ENCODE measurements around the gene TEX29. TPM values are rescaled to one million over a fixed set of nuclear protein-coding genes. Genes with fewer than 3 reads are reported as not detected.
A peak's percentile ranks its signal among the peaks of the same experiment; 100 is the strongest.

The TEX29 gene
- not detected for total RNA-seq
- long read RNA-seq: 0 reads

DNA sequence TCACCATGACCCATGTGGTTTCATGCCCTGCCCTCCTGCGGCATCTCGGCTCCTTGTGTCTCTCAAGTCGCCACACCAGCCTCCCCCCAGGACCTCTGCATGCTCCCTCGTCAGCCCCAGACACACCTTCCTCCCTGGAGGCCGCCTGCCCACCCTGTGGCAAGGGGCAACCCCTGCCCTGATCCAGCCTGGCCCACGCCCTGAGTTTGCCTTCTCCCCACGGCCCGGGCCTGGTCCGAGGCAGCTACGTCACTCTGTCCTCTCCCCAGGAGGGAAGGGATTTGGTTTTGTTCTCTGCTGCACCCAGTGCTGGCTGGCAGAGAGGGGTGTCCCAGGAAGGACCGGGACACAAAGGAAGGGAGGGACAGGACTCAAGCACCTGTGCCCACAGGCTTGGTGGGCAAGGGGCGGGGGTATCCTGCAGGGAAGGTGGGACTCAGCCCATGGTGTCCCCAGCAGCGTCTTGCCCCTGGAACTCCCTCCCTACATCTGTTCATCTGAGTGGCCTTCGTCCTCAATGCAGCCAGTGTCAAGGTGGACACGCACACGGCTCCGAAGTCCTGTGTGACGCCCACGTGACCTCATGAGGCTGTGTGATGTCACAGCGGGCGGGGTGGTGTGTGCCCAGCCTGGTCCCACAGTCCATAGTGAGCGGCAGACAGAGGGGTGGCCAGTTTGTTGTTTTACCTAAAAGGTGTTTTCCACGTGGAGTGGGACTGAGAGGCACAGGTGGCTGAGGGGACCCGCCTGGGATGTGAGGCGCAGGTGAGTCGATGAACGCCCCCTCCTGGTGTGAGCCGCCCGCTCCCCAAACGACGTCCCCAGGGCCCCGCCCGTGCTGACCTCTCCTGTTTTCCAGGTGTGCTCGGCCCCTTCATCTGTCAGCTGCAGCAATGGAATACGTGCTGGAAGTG is at the start of gene TEX29:
Gene TEX29 (plus strand): TSS at position 645 of the 914 bp plus-strand sequence. CDS start 249 bp downstream, at position 894.
- ATAC-seq (no peak), DNase-seq (ENCODE audit: missing footprints) (no peak)
- intact Hi-C loops (cut with DNase I): no loop called here

DNA sequence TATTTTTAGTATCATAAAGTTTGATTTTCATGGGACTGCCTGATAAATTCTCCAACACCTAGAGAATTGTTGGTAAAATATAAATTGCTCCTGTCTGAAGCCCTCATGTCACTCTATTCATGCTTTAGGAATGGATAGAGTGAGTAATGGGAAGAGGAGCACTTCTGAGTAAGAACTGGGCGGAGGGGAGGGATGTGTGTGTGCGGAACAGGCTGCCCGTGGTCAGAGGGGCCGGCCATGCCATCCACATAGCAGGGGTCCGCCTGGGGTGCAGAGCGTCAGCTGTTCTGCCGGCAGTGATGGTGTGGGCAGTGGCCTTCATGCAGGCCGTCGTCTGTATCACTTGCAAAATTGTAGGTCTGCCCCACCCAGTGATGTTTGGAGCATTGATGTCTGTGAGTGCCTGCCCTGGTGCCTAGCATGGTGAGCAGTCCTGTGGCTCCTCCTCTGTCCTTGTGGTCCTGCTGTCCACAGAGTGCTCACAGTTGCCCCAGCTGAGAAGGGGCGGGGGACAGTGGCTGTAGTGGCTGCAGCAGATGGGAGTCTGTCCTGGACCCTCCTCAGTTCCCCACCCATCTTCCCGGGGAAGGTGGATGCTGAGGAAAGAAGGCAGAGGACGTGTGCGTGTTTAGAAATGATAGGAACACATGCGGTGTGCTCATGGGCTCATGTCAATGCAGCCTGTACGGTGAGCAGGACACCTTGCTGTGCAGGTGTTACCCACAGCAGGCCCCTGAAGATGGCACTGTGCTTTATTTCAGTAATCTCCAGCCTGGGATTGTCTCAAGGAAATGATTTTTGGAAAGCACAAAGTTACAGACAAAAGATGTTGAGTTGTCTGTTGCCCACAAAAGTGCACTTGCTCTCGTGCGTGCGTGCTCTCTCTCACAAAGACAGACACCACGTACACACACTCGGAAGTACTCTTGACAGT is 49.4 kb upstream of the TEX29 start:
- intact Hi-C loops (cut with DNase I): no loop called here
- DNase-seq (ENCODE audit: missing footprints): no peak
- ATAC-seq: no peak

DNA sequence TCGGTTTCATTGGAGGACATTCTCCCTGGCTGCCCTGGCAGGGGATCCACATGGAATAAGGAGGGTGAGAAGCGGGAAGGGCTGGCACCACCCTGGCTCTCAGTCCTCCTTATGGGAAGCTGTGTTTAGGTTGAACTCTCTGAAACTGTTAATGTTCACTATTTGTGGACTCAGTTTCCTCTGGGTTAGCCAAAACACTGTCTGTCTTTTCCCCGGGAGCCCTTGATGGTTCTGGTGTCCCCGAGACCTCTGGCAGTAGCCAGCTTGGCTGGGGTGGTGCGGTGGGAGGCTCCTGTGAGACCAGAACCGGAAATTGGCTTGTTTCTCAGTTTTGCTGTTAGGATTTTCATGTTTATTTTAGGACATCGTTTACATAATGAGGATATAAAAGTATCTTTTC is 48.3 kb upstream of the TEX29 start:
- DNase-seq (ENCODE audit: missing footprints) (no peak), ATAC-seq (no peak)
- intact Hi-C loops (cut with DNase I): no loop called here

GRCh38 chr13:111275382-111275781 is 45.1 kb upstream of the TEX29 start:
- DNase-seq (ENCODE audit: missing footprints) (no peak), ATAC-seq (no peak)
- intact Hi-C loops (cut with DNase I): no loop called here

- DNase-seq (ENCODE audit: missing footprints) (no peak), ATAC-seq (no peak)
- intact Hi-C loops (cut with DNase I): no loop called here
Observed at GRCh38 chr13:111275995-111276618, 44.3 kb upstream of the TEX29 start.

- no peak for DNase-seq (ENCODE audit: missing footprints)
- intact Hi-C loops (cut with DNase I): loop anchor here (2.0 kb wide), 1 partner anchor 25 kb away; no protein-coding TSS in a partner anchor
- peak; percentile 50 for ATAC-seq
Observed at GRCh38 chr13:111278258-111278657, 42.2 kb upstream of the TEX29 start.

GRCh38 chr13:111278743-111279652 is 41.4 kb upstream of the TEX29 start:
- DNase-seq (ENCODE audit: missing footprints) (no peak), ATAC-seq (peak; percentile 73)
- intact Hi-C loops (cut with DNase I): loop anchor here (2.0 kb wide), 1 partner anchor 26 kb away; no protein-coding TSS in a partner anchor

DNA sequence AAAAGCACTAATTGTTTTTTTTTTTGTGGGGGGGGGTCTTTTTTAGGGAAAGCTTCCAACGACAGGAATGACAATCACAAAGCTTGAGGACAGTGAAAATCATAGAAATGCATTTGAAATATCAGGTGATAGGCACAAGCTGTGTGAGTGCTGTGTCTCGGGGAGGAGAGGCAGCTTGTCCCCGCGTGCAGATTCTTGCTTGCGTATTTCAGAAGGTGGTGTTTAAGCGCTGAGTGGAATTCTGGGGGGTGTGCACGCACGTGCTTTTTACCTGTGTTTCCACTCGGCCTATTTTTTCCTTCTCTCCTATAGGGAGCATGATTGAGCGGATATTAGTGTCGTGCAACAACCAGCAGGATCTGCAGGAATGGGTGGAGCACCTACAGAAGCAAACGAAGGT is 40.2 kb upstream of the TEX29 start:
- DNase-seq (ENCODE audit: missing footprints): no peak
- intact Hi-C loops (cut with DNase I): loop anchor here (10.0 kb wide), 1 partner anchor 215 kb away; no protein-coding TSS in a partner anchor
- ATAC-seq: no peak

- intact Hi-C loops (cut with DNase I): loop anchor here (10.0 kb wide), 1 partner anchor 216 kb away; no protein-coding TSS in a partner anchor
- DNase-seq (ENCODE audit: missing footprints): no peak
- ATAC-seq: no peak
Observed at GRCh38 chr13:111280681-111281585, 39.5 kb upstream of the TEX29 start.

DNA sequence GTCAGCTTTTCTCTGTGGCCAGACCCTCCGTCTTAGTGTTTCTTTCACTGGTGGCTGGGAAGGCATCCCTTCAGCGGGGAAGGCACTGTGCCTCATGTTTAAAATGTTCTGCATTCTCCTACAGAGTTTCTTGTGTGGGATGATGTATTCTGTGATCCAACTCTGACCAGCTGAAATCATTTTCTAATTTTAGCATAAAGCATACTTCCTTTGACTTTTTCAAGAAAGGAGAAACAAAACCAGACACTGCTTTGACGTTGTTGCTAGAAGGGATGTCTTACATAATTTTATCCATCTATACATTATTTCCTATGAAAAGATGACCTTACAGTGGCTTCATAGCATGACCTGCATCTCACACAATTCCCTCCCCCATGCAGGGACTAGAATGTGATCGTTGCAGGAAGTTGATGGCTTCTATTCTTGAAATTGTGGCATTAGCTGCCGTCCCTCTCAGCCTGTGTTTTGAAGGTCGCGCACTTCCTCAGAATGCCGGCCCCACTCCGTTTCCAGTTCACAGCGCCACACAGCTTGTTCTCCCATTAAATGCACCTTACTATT is 38.6 kb upstream of the TEX29 start:
- intact Hi-C loops (cut with DNase I): loop anchor here (10.0 kb wide), 1 partner anchor 217 kb away; no protein-coding TSS in a partner anchor
- DNase-seq (ENCODE audit: missing footprints) (no peak), ATAC-seq (peak; percentile 20)

GRCh38 chr13:111282425-111282824 is 38.0 kb upstream of the TEX29 start:
- intact Hi-C loops (cut with DNase I): loop anchor here (10.0 kb wide), 1 partner anchor 218 kb away; no protein-coding TSS in a partner anchor
- ATAC-seq (no peak), DNase-seq (ENCODE audit: missing footprints) (no peak)

GRCh38 chr13:111282997-111283396 is 37.4 kb upstream of the TEX29 start:
- intact Hi-C loops (cut with DNase I): loop anchor here (10.0 kb wide), 1 partner anchor 218 kb away; no protein-coding TSS in a partner anchor
- ATAC-seq: peak; percentile 54
- no peak for DNase-seq (ENCODE audit: missing footprints)

DNA sequence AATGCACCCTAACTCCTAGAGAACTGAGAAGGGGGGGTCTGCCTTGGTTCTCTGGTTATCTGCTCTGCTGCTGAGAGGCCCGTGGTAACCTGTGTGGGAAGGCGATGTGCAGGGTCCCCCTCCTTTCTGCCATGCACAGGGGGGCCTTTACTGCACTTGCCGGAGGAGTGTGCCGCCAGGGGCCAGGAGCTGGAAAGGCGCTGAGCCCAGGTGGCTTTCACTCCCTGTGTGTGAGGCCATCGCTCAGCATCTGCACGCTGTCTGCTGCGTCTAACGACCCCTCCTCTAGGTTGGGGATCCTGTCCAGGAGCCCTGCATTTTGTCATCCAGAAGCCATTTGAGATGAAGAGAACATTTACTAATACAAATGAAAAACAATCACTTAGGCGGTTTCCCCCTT is 37.0 kb upstream of the TEX29 start:
- intact Hi-C loops (cut with DNase I): loop anchor here (10.0 kb wide), 1 partner anchor 219 kb away; no protein-coding TSS in a partner anchor
- ATAC-seq: no peak
- no peak for DNase-seq (ENCODE audit: missing footprints)

- no peak for DNase-seq (ENCODE audit: missing footprints)
- no peak for ATAC-seq
- intact Hi-C loops (cut with DNase I): loop anchor here (10.0 kb wide), 1 partner anchor 219 kb away; no protein-coding TSS in a partner anchor
Observed at GRCh38 chr13:111283991-111284390, 36.5 kb upstream of the TEX29 start.

DNA sequence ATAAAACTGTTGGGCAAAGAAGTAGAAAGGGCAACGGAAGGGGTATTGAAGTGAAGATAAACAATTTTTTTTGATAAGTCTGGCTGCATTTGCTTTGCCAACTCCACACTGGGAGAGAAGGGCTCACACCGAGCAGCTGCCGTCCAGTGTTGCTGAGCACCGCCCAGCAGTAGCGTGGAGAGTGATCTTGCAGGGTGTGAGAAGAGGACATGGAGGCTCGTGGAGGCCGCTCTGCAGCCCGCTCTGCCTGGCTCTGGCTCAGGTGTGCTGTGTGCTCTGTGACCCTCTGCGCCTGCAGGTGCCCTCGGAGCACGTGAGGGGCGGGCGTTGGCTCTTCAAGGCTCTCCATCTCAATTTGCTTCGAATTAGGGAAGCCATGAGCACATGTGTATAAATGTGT is 35.9 kb upstream of the TEX29 start:
- intact Hi-C loops (cut with DNase I): loop anchor here (10.0 kb wide), 1 partner anchor 220 kb away; no protein-coding TSS in a partner anchor
- no peak for ATAC-seq

DNA sequence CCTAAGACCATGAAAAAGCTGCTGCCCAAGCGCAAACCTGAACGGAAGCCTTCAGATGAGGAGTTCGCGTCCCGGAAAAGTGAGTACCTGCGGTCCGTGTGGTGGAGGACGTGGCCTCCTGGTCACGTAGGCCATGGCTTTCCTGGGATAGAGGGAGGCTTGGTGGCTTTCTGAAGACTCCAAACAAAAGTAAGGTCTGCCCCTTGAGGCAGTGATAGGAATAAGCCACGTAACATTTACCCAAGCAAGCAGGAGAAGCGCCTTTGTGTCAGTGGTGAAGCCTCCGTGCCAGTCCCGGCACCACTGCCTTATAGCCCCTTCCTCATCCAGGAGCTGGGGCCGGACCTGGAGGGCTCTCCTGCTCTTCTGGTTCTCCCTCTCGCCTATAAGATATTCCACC is 34.3 kb upstream of the TEX29 start:
- no peak for DNase-seq (ENCODE audit: missing footprints)

More for the DNA sequence above, 35.9 kb upstream of the TEX29 start:
- DNase-seq (ENCODE audit: missing footprints): no peak

More for the DNA sequence above, 34.3 kb upstream of the TEX29 start:
- no peak for ATAC-seq
- intact Hi-C loops (cut with DNase I): loop anchor here (10.0 kb wide), 1 partner anchor 221 kb away; no protein-coding TSS in a partner anchor

All from Right ventricle myocardium inferior (tissue), 1 donor.